Activated gamma-delta T cell treated with Interleukin-2 at 50 U/mL for 16 hours (primary cell): ENCODE results near the gene OBP2B.

Experiments
- DNase-seq: peaks from one replicate; pipeline ENCODE4 v3.0.0-alpha.2; 2020

Gene OBP2B

DNA sequence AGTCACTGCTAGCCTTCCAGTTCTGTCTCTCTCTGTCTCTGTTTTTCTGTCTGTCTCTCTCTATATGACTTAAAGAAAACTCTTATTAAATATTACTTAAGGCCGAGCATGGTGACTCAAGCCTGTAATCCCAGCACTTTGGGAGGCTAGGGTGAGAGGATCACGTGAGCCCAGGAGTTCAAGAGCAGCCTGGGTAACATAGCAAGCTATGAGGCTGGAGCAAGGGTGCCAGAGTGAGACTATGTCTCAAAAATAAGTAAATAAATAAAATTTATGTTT is 43.7 kb downstream of the OBP2B start:
- DNase-seq = no peak

GRCh38 chr9:133164191-133164590 is 44.9 kb downstream of the OBP2B start:
- no peak for DNase-seq

- no peak for DNase-seq
Observed at GRCh38 chr9:133163504-133164172, 45.4 kb downstream of the OBP2B start, which contains the start of gene GBGT1. TSS of gene GBGT1 (minus strand) at chr9:133163914. CDS start at chr9:133162412, 1,502 bp downstream.

- DNase-seq = no peak
Observed at GRCh38 chr9:133162861-133163503, 46.1 kb downstream of the OBP2B start.

DNA sequence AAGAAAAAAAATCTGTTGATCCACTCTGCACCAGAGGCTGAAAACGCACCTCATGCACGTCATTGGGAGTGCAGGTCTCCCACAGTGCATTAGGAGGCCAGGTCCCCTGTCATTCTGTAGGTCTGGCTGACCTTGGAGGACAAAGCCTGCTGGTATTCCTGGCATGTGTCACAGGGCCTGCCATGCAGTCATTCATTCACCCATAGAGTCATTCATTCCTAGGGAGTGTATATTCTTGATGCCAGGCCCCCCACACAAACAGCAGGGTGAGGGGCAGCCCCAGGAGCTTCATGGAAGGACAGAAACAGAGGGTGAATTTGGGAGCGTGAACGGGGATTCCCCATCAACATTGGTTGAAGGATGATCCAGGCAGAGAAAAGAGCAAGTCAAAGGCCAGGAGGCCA is 47.5 kb downstream of the OBP2B start:
- no peak for DNase-seq

GRCh38 chr9:133160742-133161546 is 48.1 kb downstream of the OBP2B start:
- DNase-seq = peak; percentile 41

- DNase-seq = no peak
Observed at GRCh38 chr9:133158695-133159094, 50.4 kb downstream of the OBP2B start.
